Transverse colon (tissue), 4 donors: ENCODE results near the gene SGF29. TPM values are rescaled to one million over a fixed set of nuclear protein-coding genes. Genes with fewer than 3 reads are reported as not detected.

Source experiments
- DNase-seq: peaks from one replicate; pipeline ENCODE4 v3.0.0-alpha.2; 2019
- H3K27ac ChIP-seq, 4 donors: fragments of 200-600 bp; sonication (generic); 2 replicates each; pipeline ENCODE4 v1.5.1; 2016 to 2018; ENCODE audit warnings: inconsistent platforms in 4 of 4
- H3K27me3 ChIP-seq: fragments of 200-600 bp; sonication (generic); 2 replicates; pipeline ENCODE4 v1.5.1; 2017; ENCODE audit warnings: inconsistent platforms
- H3K36me3 ChIP-seq, 4 donors: fragments of 200-600 bp; sonication (generic); 2 replicates each; pipeline ENCODE4 v1.5.1; 2017 to 2019; ENCODE audit warnings: inconsistent platforms in 4 of 4
- H3K4me1 ChIP-seq, 4 donors: fragments of 200-600 bp; sonication (generic); 2 replicates each; pipeline ENCODE4 v1.5.1; 2017 to 2020; ENCODE audit warnings: inconsistent platforms in 4 of 4
- H3K4me3 ChIP-seq, 4 donors: fragments of 200-600 bp; sonication (generic); 1 replicate in 1 of 4; 2 replicates in 3 of 4; pipeline versions ENCODE4 v1.5.1 to v1.6.1; 2017 to 2019; ENCODE audit warnings: inconsistent platforms in 4 of 4
- H3K9me3 ChIP-seq, 2 donors: fragments of 200-600 bp; sonication (generic); 2 replicates each; pipeline ENCODE4 v1.5.1; 2017 to 2019; ENCODE audit warnings: inconsistent platforms in 2 of 2
- EP300 ChIP-seq: sonication (generic); formaldehyde crosslinking; IDR thresholded peaks from one replicate; pipeline ENCODE4 v1.6.1; 2017; ENCODE audit warnings: antibody characterized with exemption, low read depth
- POLR2A ChIP-seq: fragments of 450-650 bp; IDR thresholded peaks from one replicate; pipeline ENCODE4 v1.6.1; 2016; ENCODE audit warnings: antibody characterized with exemption, mild to moderate bottlenecking, moderate library complexity
- POLR2AphosphoS5 ChIP-seq, 3 donors: sonication (generic); formaldehyde crosslinking; IDR thresholded peaks; one replicate each; pipeline ENCODE4 v1.6.1; 2016; ENCODE audit warnings: antibody characterized with exemption in 3 of 3
- WGBS, 2 donors: methylation state at CpG; one replicate each; pipeline ENCODE4 v1.1.5; 2018; ENCODE audit warnings: low coverage in 1 of 2; 5-methylcytosine and 5-hydroxymethylcytosine counted together
- in situ Hi-C, 4 donors: fragments of 200-750 bp; cut with MboI; loops; one replicate each; pipeline versions ENCODE4 v1.15.0 to v1.15.1; 2017; ENCODE audit warnings: low sequenced_read_pairs in 3 of 4, low pct_ligation_motif_present in 1 of 4, low pct_unique_long_range_greater_than_20kb in 1 of 4
- intact Hi-C: fragments of 100-400 bp; cut with DNase I; formaldehyde crosslinking; loops from one replicate; pipeline ENCODE4 v1.15.1; 2023; ENCODE audit warnings: low total_unique reads
- total RNA-seq, 4 donors: library from RNA; depleted of rRNA; stranded (reverse); fragments of >200 nt; gene quantifications; one replicate each; pipeline ENCODE4 v1.1.0, GENCODE V29; 2016
- TF ChIP-seq, protein P1 (sequence below), 5 experiments: fragments of 200-600 bp in 3 of 5; fragments of 450-650 bp in 2 of 5; sonication (generic) in 3 of 5; IDR thresholded peaks; 1 replicate in 2 of 5; 2 replicates in 3 of 5; pipeline ENCODE4 v1.5.1; 2016 to 2017; ENCODE audit warnings: antibody characterized with exemption in 5 of 5, inconsistent platforms in 3 of 5, mild to moderate bottlenecking in 2 of 5, moderate library complexity in 1 of 5

SGF29 gene
- total RNA-seq, 4 donors from 2014 or later, result 22.1 to 95.0 (median 32.1) TPM

GRCh38 chr16:28531777-28532744, 21.7 kb upstream of the SGF29 start:
- Histone ChIP-seq H3K27ac (peak overlapping the region; percentile 63 to 83 (median 80)), H3K9me3 (no peaks in the 10 kb centered on the region), H3K27me3 (no peaks in the 10 kb centered on the region), H3K36me3 (no peaks in the 10 kb centered on the region), H3K4me3 (no peak overlapping the region), H3K4me1 (peaks cover 11 to 48% (median 26%) of the 10 kb centered on the region in 4 donors)
- intact Hi-C loops (no loop called here), in situ Hi-C loops (no loop called here)
- DNase-seq, result peak; percentile 86
- WGBS, 2 donors, result 36 to 59% methylated on average over 6 to 9 of the region's 9 CpGs
- peak; percentile 45 for TF ChIP-seq POLR2A
- TF ChIP-seq, protein P1, sequence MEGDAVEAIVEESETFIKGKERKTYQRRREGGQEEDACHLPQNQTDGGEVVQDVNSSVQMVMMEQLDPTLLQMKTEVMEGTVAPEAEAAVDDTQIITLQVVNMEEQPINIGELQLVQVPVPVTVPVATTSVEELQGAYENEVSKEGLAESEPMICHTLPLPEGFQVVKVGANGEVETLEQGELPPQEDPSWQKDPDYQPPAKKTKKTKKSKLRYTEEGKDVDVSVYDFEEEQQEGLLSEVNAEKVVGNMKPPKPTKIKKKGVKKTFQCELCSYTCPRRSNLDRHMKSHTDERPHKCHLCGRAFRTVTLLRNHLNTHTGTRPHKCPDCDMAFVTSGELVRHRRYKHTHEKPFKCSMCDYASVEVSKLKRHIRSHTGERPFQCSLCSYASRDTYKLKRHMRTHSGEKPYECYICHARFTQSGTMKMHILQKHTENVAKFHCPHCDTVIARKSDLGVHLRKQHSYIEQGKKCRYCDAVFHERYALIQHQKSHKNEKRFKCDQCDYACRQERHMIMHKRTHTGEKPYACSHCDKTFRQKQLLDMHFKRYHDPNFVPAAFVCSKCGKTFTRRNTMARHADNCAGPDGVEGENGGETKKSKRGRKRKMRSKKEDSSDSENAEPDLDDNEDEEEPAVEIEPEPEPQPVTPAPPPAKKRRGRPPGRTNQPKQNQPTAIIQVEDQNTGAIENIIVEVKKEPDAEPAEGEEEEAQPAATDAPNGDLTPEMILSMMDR (IDR thresholded peaks at IDR 0.05), result no peak
- peak; percentile 27 to 75 (median 68) for TF ChIP-seq POLR2AphosphoS5 (IDR thresholded peaks at IDR 0.05)

DNA sequence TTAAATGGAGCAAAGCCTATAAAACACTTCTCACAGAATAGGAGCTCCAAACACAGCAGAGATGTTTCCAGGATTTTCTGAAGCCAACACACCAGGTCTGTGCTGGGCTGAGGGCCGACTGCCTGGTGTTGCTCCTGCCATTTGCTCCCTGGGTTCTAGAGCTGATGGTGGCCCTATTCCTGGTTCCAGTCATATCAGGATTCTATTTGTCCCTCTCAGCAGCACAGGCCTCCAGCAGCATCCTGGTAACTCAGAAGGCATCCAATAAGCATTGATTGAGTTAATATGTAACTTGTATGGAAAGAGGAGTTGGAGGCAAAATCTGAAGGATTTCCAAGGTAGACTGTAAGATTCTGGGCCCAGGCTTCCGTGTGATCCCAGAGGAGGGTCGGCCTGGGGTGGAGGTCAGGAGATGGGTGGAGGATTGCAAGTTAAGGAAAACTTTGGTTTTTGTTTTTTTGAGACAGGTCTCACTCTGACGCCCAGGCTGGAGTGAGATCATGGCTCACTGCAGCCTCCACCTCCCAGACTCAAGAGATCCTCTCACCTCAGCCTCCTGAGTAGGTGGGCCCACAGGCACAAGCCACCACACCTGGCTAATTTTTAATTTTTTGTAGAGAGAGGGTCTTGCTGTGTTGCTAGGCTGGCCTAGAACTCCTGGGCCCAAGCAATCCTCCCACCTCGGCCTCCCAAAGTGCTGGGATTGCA, 20.6 kb upstream of the SGF29 start:
- WGBS, 2 donors, result 54 to 62% methylated on average over 3 to 5 of the region's 5 CpGs
- in situ Hi-C loops, result no loop called here
- DNase-seq, result no peak
- Histone ChIP-seq H3K36me3 (no peaks in the 10 kb centered on the region), H3K27ac (peak overlapping the region; percentile 63 to 83 (median 80)), H3K9me3 (no peaks in the 10 kb centered on the region), H3K27me3 (no peaks in the 10 kb centered on the region), H3K4me3 (no peak overlapping the region), H3K4me1 (peaks cover 11 to 58% (median 30%) of the 10 kb centered on the region in 4 donors)
- TF ChIP-seq POLR2A (no peak), POLR2AphosphoS5 (IDR thresholded peaks at IDR 0.05) (no peak), EP300 (no peak)
- TF ChIP-seq, protein P1 (IDR thresholded peaks at IDR 0.05), result no peak
- intact Hi-C loops, result no loop called here

DNA sequence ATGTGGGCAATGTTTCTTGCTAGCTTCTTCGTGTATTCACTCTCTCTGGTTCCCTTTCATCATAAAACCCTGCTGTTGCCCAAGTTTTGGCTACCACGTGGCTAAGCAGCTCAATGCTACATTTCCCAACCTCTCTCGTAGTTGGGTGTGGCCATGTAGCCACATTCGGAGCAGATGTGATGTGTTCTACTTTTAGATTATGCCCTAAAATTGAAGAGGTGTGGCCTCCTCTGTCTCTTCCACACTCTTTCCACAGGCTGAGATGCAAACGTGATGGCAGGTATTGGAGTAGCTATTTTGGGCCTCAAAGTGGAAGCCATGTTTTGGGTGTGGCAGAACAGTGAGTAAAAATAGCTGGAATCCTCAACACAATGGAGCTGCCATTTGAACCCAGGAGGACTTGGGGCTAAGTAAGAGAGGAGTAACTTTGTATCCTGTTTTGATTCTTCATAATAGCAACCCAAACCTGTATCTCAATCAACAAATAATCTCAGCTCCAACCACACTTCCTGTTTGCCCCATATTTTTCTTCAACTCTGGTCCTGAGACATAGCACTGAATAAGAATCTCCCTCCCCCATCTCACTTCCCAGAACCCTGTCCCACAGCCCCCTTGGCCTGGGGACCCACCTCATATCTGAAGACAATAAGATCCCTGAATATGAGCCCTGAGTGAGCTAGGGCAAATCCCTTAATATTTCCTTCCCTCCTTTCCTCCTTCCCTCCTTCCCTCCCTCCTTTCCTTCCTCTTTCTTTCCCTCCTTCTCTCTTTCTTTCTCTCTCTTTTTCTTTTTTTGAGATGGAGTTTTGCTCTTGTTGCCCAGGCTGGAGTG, 19.0 kb upstream of the SGF29 start:
- TF ChIP-seq, protein P1 (IDR thresholded peaks at IDR 0.05), result no peak
- no peak for TF ChIP-seq POLR2A
- TF ChIP-seq EP300, result peak; percentile 18
- peak; percentile 12 to 37 (median 20) for TF ChIP-seq POLR2AphosphoS5 (IDR thresholded peaks at IDR 0.05)
- Histone ChIP-seq H3K4me3 (no peak overlapping the region), H3K27me3 (no peaks in the 10 kb centered on the region), H3K36me3 (no peaks in the 10 kb centered on the region), H3K9me3 (no peaks in the 10 kb centered on the region), H3K4me1 (peaks cover 11 to 69% (median 37%) of the 10 kb centered on the region in 4 donors), H3K27ac (peak overlapping the region; percentile 25 to 83 (median 80))
- intact Hi-C loops, result loop anchor here (1.0 kb wide), 1 partner anchor 25 kb away; no protein-coding TSS in a partner anchor
- in situ Hi-C loops, result no loop called here
- 42 to 53% methylated on average over 4 to 5 of the region's 5 CpGs for WGBS, 2 donors
- peak; percentile 47 for DNase-seq
